Activated CD8-positive, alpha-beta memory T cell treated with anti-CD3 and anti-CD28 coated beads for 4 hours (primary cell): ENCODE measurements around the gene P4HB.
"Not testable (repeated sequence)": the region's sequence is repeated elsewhere in the genome, so short reads cannot be mapped to it uniquely, and the experiment has no call there.

Experiments
- DNase-seq, 2 donors: peaks; one replicate each; pipeline ENCODE4 v3.0.0-alpha.2; 2020; ENCODE audit warnings: low read depth in 2 of 2

P4HB gene

GRCh38 chr17:81846743-81847689 lies 13.3 kb downstream of the P4HB start:
- no peak for DNase-seq

DNA sequence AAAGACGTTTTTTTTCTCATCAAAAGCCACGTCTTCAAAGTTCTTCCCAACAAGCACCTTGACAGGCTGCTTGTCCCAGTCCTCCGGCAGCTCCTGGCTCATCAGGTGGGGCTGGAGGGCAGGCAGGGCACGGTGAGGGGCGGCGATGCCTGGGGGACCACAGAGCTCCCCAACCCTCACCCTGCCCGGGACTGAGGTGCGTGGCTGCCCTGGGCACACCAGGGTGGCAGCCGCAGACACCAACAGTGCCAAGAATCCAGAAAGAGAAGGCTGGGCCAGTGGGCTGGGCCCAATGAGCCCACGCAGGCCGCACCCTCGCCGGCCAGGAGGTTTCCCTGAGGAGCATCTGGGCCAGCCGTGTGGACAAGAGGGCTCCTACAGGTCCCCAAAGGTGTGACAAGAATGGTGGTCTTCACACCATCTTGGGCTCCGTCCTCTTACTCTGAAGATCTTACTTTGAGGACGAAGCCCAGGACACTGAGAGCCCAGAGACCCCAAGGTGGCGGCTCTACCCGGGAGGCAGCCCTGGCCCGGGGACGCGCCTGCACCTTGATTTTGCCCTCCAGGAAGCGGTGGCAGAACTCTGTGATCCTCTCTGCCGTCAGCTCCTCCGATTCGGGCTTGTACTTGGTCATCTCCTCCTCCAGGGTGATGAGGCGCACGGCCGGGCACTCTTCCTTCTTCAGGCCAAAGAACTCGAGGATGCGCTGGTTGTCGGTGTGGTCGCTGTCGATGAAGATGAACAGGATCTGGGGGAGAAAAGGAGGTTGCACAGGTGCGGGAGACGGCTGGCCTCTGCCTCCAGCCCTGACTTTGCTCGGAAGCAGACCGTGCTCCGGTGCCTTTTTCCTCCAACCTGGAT lies 14.2 kb downstream of the P4HB start:
- no peak for DNase-seq

- DNase-seq: no peak
Measured at GRCh38 chr17:81845361-81845760, 15.0 kb downstream of the P4HB start.

- no peak for DNase-seq
Measured at GRCh38 chr17:81844887-81845286, 15.4 kb downstream of the P4HB start.

- no peak for DNase-seq
Measured at GRCh38 chr17:81844327-81844851, 15.9 kb downstream of the P4HB start.

GRCh38 chr17:81843713-81844326 lies 16.5 kb downstream of the P4HB start:
- DNase-seq: no peak

DNA sequence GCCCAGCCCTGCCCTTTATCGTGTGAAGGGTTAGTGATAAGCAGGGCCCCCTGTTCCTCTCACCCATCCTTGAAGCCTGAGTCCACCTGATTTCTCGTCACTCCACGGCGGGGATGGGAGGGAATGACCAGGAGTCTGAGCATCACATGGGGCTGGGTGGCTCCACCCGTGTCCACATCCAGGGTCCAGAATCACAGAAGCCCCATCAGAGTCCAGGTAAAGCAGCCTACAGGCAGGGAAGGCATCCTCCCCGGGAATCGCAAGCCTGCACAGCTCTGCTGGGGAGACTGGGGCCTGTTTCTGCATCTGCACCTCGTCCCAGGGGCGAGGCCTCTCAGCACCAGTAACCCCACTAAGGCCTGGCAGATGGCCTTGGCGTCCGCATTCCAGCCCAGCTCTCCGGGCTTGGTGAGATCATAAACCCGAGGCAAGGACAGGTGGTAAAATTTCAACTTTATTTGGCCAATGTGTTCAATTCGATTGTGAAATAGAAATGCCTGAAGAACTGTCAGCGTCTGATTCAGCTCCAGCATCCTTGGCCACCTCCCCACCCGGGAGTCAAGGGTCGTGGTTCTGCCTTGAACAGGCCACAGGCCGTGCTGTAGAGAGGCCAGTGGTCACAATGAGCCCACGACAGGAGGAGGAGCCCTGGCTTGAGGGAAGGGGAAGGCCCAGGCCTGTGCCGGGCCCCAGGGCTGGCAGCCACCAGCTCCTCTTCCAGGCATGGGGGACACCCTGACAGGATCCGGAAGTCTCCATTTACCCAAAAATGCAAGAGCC lies 17.4 kb downstream of the P4HB start:
- DNase-seq: no peak

GRCh38 chr17:81842378-81842724 lies 18.0 kb downstream of the P4HB start:
- no peak for DNase-seq

- no peak for DNase-seq
Measured at GRCh38 chr17:81841866-81842265, 18.5 kb downstream of the P4HB start.

DNA sequence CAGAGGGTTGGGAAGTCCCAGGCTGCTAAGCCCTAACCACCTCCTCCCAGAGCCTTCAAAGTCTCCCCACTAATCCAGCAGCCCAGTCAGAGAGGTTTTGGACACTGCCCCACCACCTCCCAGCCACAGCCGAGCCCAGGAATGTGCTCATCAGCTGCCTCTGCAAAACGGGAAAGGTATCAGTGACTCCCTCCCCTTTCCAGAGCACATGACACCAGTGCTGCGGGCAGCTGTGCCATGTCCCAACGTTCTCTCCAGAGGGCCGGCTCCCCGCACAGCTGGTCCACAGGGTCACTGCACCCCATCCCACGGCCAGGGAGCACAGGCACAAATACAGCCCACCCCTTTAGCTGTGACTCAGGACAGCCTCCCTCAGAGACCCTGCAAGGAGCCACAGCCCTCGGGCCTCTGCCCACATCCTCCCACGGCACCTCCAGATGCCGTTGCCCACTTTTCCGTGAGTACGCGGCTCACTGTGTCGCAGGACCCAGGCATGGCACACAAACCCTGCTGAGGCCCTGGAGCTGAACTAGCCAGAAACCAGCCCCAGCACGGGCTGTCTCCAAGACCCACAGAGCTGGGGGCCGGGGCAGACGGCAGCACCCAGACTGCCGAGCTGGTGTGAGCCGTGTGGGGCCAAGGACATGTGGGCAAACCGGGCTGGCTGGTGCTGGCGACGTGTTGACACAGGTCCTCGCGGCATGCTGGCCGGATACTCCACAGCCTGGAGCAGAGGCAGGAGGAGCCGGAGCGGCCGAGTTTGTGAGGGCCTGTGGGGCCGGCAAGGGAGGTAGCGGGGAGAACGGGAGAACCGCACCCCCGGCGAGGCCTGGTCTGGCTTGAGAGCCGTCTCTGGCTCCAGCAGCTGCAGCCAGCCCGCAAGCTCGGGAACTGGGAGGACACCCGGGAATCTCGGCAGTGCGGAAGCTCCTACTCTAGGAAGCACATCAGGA lies 19.2 kb downstream of the P4HB start:
- DNase-seq: no peak

DNA sequence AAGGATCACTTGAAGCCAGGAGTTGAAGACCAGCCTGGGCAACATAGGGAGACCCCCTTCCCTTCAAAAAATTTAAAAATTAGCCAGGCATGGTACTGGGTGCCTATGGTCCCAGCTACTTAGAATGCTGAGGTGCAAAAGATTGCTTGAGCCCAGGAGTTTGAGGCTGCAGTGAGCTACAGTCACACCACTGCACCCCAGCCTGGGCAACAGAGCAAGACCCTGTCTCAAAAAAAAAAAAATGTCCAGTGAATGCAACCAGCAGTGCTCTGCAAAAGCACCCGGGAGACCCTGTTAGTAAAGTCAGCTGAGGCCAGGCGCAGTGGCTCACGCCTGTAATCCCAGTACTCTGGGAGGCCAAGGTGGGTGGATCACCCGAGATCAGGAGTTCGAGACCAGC lies 20.3 kb downstream of the P4HB start:
- DNase-seq: not testable (repeated sequence)

- DNase-seq: no peak
Measured at GRCh38 chr17:81839301-81839700, 21.0 kb downstream of the P4HB start.

- no peak for DNase-seq
Measured at GRCh38 chr17:81838753-81839255, 21.5 kb downstream of the P4HB start.

GRCh38 chr17:81837641-81838040 lies 22.7 kb downstream of the P4HB start:
- no peak for DNase-seq

- no peak for DNase-seq
Measured at GRCh38 chr17:81834831-81835267, 25.5 kb downstream of the P4HB start, which contains the start of gene PPP1R27. Gene PPP1R27, minus strand, starts transcription at chr17:81835050. Its CDS starts 97 bp downstream, at chr17:81834953.

- DNase-seq: no peak
Measured at GRCh38 chr17:81833921-81834830, 26.2 kb downstream of the P4HB start.

GRCh38 chr17:81833160-81833920 lies 27.0 kb downstream of the P4HB start, which contains the start of gene MCRIP1:
Gene MCRIP1, minus strand, starts transcription at chr17:81833291. Its CDS starts 8,785 bp downstream, at chr17:81824506.
- peak; percentile 88 to 89 for DNase-seq
